ENCODE measurements around the gene TMEM94.
"Not testable (repeated sequence)": the region's sequence is repeated elsewhere in the genome, so short reads cannot be mapped to it uniquely, and the experiment has no call there.

TMEM94 gene

GRCh38 chr17:75476752-75477489 lies 20.5 kb downstream of the TMEM94 start:
- DNase-seq (ENCODE audit: low read depth in 2 of 2): no peak

- DNase-seq (ENCODE audit: low read depth in 2 of 2): not testable (repeated sequence)
These were observed 21.0 kb downstream of the TMEM94 start for GRCh38 chr17:75477490-75477862.

DNA sequence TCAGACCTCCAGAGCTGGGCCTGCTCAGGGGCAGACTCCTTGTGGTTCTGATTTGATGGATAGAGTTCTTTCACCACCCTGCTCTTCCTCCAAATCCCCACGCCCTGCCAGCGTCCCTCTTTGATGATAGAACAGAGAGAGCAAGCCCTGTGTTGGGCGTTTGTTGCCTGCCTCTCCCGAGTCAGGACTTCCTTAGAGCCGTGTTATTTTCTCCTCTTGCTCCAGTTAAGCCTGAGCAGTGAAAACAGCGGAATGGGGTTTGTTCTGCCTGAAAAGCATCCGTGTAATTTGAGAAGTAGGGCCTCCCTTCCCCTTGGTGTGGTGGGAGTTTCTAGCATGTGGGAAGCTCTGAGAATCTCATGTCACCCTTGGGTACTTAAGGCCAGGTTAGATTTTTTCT lies 22.1 kb downstream of the TMEM94 start:
- DNase-seq (ENCODE audit: low read depth in 2 of 2): no peak

DNA sequence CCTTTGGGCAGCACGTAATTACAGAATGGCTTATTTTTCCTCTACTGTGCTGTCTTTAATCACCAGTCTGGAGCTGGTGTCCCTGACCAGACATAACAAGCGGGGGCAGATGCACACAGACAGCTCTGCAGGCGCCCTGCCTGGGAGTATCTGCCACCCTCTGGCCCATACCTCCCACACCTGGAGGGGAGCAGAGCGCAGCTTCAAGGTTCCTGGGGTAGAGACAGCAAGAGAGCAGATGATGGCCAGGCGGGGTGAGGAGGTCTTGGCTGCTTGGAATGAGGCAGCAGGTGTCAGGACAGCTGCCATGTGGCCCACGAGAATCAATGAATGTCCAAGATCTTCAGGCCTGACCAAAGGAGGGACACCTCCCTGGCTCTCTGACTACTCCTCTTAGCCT lies 23.8 kb downstream of the TMEM94 start:
- no peak for DNase-seq (ENCODE audit: low read depth in 2 of 2)

- DNase-seq (ENCODE audit: low read depth in 2 of 2): no peak
These were observed 25.0 kb downstream of the TMEM94 start for GRCh38 chr17:75481194-75482068.

- DNase-seq (ENCODE audit: low read depth in 2 of 2): no peak
These were observed 25.9 kb downstream of the TMEM94 start for GRCh38 chr17:75482098-75482942.

DNA sequence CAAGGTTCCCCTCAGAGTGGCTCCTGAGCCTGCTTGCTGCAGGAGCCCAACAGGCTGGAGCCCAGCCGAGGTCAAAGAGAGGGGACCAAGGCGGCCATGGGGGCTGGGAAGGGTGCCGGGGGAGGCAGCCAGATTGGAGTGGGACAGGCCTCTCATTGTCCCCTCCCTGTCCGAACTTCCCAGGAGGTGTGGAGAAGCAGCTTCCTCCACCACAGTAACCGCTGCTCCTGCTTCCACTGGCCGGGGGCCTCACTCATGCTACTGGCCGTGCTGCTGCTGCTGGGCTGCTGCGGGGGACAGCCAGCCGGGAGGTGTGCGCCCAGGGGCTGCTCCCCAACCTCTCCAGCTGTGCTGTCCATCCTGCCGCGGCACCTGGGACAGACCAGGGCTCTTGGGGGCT lies 29.3 kb downstream of the TMEM94 start:
- DNase-seq (ENCODE audit: low read depth in 2 of 2): no peak

DNA sequence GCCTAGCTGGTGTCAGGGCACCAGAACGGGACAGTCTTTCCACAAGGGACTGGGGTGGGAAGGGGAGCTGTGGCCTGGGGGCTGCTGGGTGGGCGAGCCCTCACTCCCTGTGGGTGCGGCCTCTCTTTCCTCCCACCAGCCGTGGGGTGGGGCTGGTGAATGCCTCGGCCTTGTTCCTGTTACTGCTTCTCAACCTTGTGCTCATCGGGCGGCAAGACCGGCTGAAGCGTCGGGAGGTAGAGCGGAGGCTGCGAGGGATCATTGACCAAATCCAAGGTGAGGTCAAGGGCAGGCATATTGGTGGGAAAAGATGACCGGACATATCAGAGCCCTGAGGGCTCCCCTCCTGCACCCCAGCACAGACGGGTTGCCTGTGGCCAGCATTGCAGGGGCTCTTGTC lies 29.7 kb downstream of the TMEM94 start:
- no peak for DNase-seq (ENCODE audit: low read depth in 2 of 2)

DNA sequence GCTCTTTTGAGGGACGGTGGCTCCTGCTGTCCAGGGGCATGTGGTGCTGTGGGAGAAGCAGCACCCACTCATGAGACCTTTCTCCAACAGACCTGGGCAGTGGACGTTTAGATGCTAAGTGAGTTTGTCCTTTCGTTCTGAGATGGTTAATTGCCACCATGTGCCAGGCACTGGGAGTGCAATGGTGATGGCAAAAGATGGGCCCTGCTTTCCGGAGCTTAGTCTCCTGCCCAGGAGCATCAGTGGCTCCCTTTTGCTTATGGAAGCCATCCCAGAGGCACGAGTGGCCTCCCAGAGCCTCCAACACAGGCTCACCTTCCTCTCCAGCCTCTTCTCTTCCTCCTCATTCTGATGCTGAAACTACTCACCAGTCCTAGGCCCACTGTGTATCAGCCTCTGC lies 30.5 kb downstream of the TMEM94 start:
- no peak for DNase-seq (ENCODE audit: low read depth in 2 of 2)

GRCh38 chr17:75487351-75488070 lies 31.1 kb downstream of the TMEM94 start:
- DNase-seq (ENCODE audit: low read depth in 2 of 2): peak; percentile 9 to 16

DNA sequence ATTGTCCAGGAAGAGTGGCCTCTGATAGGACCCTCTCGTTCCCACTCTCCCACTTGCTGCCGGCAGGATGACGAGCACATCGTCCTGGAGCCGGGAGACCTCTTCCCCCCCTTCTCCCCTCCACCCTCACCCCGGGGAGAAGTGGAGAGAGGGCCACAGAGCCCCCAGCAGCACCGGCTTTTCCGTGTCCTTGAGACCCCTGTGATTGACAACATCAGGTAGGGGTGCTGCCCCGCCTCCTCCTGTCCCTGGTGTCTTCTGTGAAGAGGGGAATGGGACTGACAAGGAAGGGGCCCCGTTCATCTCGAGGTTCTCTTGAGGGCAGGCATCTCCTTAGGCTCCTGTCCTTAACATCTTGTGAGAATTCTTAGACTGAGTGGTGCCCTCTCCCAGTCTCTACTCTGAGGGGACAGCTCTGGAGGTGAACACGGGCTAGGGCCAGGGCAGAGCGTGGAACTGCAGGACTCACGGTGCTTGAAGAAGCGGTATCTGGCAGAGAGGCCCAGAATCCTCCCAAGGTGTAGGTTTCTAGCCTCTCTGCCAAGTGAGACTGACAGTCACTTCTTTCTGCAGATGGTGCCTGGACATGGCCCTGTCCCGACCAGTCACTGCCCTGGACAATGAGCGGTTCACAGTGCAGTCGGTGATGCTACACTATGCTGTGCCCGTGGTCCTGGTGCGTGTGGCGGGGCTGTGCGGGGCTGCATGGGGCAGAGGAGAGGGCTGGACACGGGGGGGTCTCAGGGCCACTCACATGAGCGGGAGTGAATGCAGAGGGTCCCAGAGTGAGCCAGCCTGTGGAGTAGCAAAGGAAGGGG lies 32.5 kb downstream of the TMEM94 start:
- no peak for DNase-seq (ENCODE audit: low read depth in 2 of 2)

DNA sequence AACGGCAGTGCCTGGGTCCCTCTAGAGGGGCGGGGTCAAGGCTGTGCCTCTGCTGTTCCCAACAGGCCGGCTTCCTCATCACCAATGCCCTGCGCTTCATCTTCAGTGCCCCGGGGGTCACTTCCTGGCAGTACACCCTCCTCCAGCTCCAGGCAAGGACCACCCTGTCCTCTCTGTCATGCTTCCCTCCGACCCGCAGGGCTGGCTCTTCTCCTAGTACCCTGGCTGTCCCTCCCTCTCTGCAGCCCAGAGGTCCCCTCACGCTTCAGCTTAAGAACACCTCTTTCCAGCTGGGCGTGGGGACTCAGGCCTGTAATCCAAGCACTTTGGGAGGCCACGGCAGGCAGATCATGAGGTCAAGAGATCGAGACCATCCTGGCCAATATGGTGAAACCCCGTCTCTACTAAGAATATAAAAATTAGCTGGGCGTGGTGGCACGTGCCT lies 33.1 kb downstream of the TMEM94 start:
- no peak for DNase-seq (ENCODE audit: low read depth in 2 of 2)

- DNase-seq (ENCODE audit: low read depth in 2 of 2): no peak
These were observed 33.8 kb downstream of the TMEM94 start for GRCh38 chr17:75490173-75490743.

- DNase-seq (ENCODE audit: low read depth in 2 of 2): no peak
These were observed 34.7 kb downstream of the TMEM94 start for GRCh38 chr17:75490953-75491649.

- no peak for DNase-seq (ENCODE audit: low read depth in 2 of 2)
These were observed 35.2 kb downstream of the TMEM94 start for GRCh38 chr17:75491680-75492079.

DNA sequence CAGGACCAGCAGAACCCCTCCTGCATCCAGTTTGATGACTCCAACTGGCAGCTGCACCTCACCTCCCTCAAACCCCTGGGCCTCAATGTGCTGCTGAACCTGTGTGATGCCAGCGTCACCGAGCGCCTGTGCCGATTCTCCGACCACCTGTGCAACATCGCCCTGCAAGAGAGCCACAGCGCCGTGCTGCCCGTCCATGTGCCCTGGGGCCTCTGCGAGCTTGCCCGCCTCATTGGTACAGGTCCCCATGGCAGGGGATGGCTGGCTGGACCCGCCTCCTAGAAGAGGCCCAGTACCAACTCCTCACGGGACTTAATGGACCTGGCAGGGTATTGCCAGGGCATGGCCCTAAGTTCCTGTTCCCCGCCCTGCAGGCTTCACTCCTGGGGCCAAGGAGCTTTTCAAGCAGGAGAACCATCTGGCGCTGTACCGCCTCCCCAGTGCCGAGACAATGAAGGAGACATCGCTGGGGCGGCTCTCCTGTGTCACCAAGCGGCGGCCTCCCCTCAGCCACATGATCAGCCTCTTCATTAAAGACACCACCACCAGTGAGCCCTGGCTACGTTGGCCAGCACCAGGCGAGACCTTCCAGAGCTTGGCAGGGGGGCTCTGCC lies 36.2 kb downstream of the TMEM94 start:
- DNase-seq (ENCODE audit: low read depth in 2 of 2): no peak

DNA sequence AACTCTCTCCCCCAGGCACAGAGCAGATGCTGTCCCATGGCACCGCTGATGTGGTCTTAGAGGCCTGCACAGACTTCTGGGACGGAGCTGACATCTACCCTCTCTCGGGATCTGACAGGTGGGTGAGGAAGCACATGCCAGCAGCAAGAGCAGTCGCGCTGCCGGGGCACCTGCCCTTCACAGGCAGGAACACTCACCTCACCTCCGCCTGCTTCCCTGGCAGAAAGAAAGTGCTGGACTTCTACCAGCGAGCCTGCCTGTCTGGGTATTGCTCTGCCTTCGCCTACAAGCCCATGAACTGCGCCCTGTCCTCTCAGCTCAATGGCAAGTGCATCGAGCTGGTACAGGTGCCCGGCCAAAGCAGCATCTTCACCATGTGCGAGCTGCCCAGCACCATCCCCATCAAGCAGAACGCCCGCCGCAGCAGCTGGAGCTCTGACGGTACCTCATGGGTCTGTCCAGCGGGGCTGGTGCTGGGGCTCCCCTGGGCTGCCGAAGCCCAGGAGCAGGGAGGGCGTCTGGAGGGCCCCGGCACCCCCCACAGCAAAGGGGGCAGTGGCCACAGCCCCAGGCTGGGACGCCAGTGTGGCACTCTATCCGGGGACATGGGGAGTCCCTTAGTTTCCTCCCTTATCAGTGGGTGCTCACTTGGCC lies 37.2 kb downstream of the TMEM94 start:
- no peak for DNase-seq (ENCODE audit: low read depth in 2 of 2)

GRCh38 chr17:75494326-75494877 lies 38.0 kb downstream of the TMEM94 start:
- DNase-seq (ENCODE audit: low read depth in 2 of 2): no peak

Data from stimulated activated CD4-positive, alpha-beta T cell treated with anti-CD3 and anti-CD28 coated beads, Interleukin-4, amount 100 ng/mL, for 48 hours (primary cell).